GM12865 (cell line): ENCODE data around the gene ITLN1.
"Not testable (repeated sequence)": the region's sequence is repeated elsewhere in the genome, so short reads cannot be mapped to it uniquely, and the experiment has no call there.

Experiments used
- DNase-seq: peaks from one replicate; pipeline ENCODE4 v3.0.0; 2010; ENCODE audit warnings: low read depth
- H3K4me3 ChIP-seq: 2 replicates; pipeline ENCODE4 v1.5.1; 2011; ENCODE audit warnings: mild to moderate bottlenecking, low read depth, low read length, control low read depth
- TF ChIP-seq, protein P1 (sequence below): IDR thresholded peaks from 2 replicates; pipeline ENCODE4 v1.5.1; 2011; ENCODE audit warnings: low read length, control low read depth, low read depth, inconsistent platforms; ENCODE audit not compliant: insufficient read depth; ENCODE audit errors: missing control alignments

The ITLN1 gene

GRCh38 chr1:160885042-160885441 is at the start of gene ITLN1:
ITLN1 (minus strand) TSS chr1:160885180; CDS start chr1:160884877, 303 bp downstream.
- no peak for DNase-seq
- no peak within 1 kb of the TSS for H3K4me3 ChIP-seq
- TF ChIP-seq, protein P1, sequence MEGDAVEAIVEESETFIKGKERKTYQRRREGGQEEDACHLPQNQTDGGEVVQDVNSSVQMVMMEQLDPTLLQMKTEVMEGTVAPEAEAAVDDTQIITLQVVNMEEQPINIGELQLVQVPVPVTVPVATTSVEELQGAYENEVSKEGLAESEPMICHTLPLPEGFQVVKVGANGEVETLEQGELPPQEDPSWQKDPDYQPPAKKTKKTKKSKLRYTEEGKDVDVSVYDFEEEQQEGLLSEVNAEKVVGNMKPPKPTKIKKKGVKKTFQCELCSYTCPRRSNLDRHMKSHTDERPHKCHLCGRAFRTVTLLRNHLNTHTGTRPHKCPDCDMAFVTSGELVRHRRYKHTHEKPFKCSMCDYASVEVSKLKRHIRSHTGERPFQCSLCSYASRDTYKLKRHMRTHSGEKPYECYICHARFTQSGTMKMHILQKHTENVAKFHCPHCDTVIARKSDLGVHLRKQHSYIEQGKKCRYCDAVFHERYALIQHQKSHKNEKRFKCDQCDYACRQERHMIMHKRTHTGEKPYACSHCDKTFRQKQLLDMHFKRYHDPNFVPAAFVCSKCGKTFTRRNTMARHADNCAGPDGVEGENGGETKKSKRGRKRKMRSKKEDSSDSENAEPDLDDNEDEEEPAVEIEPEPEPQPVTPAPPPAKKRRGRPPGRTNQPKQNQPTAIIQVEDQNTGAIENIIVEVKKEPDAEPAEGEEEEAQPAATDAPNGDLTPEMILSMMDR = no peak

DNA sequence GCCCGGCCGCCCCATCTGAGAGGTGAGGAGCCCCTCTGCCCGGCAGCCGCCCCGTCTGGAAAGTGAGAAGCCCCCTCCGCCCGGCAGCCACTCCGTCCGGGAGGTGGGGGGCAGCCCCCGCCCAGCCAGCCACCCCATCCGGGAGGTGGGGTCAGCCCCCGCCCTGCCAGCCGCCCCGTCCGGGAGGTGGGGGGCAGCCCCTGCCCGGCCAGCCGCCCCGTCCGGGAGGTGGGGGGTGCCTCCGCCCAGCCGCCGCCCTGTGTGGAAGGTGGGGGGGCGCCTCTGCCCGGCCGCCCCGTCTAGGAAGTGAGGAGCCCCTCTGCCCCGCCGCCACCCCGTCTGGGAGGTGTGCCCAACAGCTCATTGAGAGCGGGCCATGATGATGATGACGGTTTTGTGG is 48.3 kb upstream of the ITLN1 start:
- DNase-seq, H3K4me3 ChIP-seq: not testable (repeated sequence)

DNA sequence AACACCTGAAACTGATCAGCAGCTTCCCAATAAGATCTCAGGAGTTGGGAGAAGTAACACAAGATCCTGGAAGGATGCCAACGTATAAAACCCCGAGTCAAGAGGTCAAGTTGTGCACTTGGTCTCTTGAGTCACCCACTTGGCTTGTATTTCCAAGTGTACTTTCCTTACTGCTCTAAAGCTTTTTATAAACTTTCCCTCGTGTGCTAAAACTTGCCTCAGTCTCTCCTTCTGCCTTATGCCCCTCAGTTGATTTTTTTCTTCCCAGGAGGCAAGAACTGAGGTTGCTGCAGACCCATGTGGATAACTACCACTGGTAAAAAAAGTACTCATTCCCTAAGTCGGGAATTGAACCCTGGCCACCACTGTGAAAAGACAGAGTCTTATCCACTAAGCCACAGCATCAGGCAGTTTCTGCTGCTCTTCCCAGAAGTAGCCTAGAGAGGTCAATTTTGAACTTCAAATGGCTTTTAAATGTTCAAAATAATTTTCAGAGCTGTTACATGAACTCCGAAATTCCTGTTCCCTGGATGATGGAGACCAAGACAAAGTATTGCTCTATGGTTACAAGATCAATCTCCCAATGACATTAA is 40.8 kb upstream of the ITLN1 start:
- TF ChIP-seq, protein P1 = no peak
- H3K4me3 ChIP-seq = no peak overlapping the region
- DNase-seq = no peak

DNA sequence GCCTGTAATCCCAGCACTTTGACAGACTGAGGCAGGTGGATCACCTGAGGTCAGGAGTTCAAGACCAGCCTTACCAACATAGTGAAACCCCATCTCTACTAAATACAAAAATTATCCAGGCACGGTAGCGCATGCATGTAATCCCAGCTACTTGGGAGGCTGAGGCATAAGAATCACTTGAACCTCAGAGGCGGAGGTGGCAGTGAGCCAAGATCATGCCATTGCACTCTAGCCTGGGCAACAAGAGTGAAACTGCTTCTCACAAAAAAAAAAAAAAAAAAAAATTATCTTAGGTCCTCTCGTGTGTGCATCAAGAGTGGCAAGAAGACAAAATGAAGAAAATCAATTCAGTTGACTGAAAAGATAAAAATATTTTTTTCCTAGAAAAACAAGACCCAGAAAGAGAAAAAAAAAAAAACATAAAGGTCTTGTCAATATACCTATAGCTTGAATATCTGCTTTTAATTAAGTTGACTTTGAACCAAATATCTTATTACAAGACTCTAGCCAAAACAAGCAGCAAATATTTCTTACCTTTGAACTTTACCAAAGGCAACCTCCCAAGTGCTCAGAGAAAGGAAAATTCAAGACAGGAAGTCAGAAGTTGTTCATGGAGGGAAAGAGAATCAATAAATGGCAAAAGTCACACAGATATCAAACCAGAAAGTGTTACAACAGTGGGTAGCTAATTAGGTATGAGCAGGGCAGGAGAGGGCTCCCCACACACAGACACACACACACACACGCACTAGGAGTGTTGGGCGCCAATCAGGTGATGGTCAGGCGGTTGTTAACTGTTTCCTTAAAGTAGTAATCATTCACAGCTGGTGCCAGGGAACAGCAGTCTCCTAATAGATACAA is 40.0 kb upstream of the ITLN1 start:
- H3K4me3 ChIP-seq = no peak overlapping the region
- no peak for DNase-seq
- TF ChIP-seq, protein P1 = no peak

GRCh38 chr1:160916666-160917065 is 31.7 kb upstream of the ITLN1 start:
- no peak overlapping the region for H3K4me3 ChIP-seq
- TF ChIP-seq, protein P1 = no peak
- no peak for DNase-seq

DNA sequence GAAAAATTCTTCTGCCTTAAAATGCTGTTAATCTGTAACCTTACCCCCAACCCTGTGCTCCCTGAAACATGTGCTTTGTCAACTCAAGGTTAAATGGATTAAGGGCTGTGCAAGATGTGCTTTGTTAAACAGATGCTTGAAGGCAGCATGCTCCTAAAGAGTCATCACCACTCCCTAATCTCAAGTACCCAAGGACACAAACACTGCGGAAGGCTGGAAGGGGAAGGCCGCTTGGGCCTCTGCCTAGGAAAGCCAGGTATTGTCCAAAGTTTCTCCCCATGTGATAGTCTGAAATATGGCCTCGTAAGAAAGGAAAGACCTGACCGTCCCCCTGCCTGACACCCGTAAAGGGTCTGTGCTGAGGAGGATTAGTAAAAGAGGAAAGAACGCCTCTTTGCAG is 28.2 kb upstream of the ITLN1 start:
- not testable (repeated sequence) for H3K4me3 ChIP-seq, DNase-seq

- H3K4me3 ChIP-seq = no peak overlapping the region
- TF ChIP-seq, protein P1 = no peak
- DNase-seq = no peak
These were observed 26.9 kb upstream of the ITLN1 start for GRCh38 chr1:160911925-160912324.

DNA sequence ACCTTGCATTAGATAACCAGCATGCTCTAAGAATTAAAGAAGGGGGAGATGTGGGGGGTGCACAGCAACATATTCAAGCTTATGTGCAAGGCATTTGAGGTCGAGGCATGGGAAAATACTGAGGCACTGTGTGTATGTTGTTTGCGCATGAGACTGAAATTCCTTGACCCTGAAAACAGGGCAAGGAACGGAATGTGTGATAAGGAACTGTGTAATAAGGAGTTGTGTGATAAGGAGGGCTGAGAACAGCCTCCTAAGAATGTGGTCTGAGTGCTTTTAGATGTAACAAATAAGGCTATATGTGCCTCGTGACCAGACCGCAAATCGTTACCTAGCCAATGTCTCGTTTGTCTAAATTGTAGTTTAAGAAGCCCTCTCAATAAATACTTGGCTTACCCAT is 26.5 kb upstream of the ITLN1 start:
- TF ChIP-seq, protein P1 = no peak
- DNase-seq = no peak
- H3K4me3 ChIP-seq = no peak overlapping the region
